Stomach (tissue), 4 donors: ENCODE data around the gene SCGB3A2.

Experiments used
- EP300 ChIP-seq: sonication (generic); formaldehyde crosslinking; IDR thresholded peaks from one replicate; pipeline ENCODE4 v1.6.1; 2017; ENCODE audit warnings: antibody characterized with exemption
- POLR2A ChIP-seq, 4 donors: fragments of 450-650 bp; IDR thresholded peaks; one replicate each; pipeline ENCODE4 v1.6.1; 2016; ENCODE audit warnings: antibody characterized with exemption in 4 of 4, control low read depth in 2 of 4, mild to moderate bottlenecking in 1 of 4, moderate library complexity in 1 of 4
- TF ChIP-seq, protein P1 (sequence below), 7 experiments: fragments of 450-650 bp in 4 of 7; fragments of 200-600 bp in 3 of 7; sonication (generic) in 3 of 7; IDR thresholded peaks; one replicate each; pipeline ENCODE4 v1.5.1; 2016 to 2019; ENCODE audit warnings: antibody characterized with exemption in 7 of 7, control low read depth in 2 of 7, mild to moderate bottlenecking in 1 of 7

DNA sequence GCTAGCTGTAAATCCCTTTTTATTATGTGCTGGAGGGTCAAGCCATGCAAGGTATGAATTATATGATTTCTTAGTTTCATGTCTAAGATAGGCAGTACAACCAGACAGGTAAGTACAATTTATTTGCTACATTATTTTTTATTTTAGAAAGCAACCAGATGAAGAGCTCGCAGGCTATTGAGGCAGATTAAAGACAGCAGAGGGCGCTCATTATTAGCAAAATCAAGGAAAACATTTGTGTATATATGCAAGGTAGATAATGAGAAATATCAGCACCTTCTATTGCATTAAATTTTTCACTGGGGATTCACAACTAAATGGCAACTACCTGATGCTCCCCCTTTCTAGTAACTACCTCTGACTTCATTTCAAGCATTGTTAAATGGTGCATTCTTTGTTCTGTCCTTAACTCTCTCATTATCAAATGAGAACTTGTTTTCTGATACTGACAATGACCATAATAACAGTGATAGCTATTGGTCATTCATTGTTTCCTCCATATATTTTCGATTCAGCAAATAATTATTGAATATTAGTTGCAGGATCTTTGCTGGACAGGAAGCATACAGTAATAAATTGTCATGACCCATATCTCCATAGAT, 8.6 kb downstream of the SCGB3A2 start:
- TF ChIP-seq, protein P1, sequence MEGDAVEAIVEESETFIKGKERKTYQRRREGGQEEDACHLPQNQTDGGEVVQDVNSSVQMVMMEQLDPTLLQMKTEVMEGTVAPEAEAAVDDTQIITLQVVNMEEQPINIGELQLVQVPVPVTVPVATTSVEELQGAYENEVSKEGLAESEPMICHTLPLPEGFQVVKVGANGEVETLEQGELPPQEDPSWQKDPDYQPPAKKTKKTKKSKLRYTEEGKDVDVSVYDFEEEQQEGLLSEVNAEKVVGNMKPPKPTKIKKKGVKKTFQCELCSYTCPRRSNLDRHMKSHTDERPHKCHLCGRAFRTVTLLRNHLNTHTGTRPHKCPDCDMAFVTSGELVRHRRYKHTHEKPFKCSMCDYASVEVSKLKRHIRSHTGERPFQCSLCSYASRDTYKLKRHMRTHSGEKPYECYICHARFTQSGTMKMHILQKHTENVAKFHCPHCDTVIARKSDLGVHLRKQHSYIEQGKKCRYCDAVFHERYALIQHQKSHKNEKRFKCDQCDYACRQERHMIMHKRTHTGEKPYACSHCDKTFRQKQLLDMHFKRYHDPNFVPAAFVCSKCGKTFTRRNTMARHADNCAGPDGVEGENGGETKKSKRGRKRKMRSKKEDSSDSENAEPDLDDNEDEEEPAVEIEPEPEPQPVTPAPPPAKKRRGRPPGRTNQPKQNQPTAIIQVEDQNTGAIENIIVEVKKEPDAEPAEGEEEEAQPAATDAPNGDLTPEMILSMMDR (IDR thresholded peaks at IDR 0.05), result peak in 5 of 7 experiments; percentile 24 to 65 (median 38)
- TF ChIP-seq POLR2A (IDR thresholded peaks at IDR 0.05), result no peak
- TF ChIP-seq EP300, result no peak
